GM21717 (cell line): ENCODE measurements around the gene MYMX.
"Not testable (repeated sequence)": the region's sequence is repeated elsewhere in the genome, so short reads cannot be mapped to it uniquely, and the experiment has no call there.

Source experiments
- ATAC-seq: cut with Tn5 transposase; IDR thresholded peaks from one replicate; pipeline ENCODE4 v1.9.1; 2021; ENCODE audit warnings: mild to moderate bottlenecking, moderate library complexity; ENCODE audit not compliant: unreplicated experiment

Gene MYMX

DNA sequence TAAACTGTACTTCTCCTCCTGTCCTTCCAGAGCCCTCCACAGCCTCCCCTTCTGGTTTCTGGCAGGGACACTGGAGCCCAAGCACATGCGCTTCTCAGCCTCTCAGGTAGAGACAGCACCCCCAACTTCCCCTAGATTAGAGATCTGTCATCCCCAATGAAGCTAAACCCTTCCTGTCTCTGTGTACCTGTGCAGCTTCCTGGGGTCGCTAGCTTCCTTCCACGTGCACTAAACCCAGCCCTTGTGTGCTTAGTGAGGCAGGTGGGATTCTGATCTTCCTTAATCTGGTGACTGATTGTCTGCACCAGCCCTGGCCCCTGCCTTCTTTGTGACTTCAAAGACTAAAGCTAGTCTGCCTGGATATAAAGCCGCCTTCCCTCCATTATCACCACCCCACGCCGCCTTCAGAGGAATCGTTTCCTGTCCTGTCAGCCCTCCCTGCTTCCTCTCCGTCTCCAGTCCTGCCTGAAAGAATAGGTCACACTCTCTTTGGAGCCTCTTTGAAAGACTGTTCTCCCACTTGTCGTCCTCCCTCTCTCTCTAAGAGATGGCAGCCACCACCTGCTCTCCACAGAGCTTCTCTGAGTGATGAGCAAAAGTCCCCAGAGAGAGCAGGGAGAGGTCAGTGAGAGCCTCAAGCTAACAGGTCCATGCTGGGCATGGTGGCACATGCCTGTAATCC, 30.6 kb upstream of the MYMX start:
- no peak for ATAC-seq

DNA sequence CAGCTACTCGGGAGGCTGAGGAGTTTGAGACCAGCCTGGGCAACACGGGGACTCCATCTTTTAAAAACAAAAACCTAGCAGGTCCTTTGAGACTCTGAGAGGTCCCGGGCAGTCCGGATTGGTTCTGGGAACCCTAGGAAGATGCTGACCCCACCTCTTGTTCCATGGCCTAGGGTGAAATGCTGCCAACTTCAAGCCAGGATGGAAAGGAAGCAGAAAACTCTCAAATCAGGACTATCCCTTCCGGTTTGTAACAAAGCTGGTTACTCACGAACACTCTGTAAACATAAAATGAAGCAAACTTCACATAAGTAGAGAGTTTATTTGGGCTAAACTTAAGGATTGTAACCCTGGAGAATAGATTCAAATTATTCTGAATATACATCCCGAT, 30.1 kb upstream of the MYMX start:
- no peak for ATAC-seq

DNA sequence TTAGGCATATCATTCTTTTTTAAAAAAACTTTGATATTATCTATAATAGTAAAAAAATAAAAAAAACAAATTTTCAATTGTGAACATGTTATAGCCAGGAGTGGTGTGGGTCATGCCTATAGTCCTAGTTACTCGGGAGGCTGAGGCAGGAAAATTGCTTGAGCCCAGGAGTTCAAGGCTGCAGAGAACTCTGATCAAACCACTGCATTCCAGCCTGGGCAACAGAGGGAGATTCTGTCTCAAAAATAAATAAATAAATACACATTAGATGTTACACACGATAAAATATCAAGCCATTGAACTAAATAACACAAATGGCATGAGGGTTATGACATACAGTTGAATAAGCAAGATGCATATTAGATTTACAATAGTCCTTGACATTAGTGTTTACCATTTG, 27.9 kb upstream of the MYMX start:
- no peak for ATAC-seq

DNA sequence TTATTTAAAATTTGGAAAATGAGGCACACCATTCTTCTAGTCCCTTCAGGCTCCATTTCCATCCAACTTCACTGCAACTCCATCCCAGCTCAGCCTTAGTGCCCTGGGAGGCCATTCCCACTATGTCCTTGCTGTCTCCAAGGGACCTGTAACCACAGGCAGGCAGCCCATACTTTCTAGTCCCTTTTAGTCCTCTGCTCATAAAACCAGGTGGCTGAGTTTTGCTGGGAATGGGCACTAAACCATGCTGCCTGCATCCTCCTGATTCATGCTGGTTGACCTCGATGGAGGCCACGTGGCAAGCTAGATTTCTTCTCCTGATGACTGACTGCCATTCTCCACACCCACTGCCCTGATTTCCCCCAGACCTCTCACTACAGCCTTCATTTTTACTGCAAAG, 27.5 kb upstream of the MYMX start:
- no peak for ATAC-seq

DNA sequence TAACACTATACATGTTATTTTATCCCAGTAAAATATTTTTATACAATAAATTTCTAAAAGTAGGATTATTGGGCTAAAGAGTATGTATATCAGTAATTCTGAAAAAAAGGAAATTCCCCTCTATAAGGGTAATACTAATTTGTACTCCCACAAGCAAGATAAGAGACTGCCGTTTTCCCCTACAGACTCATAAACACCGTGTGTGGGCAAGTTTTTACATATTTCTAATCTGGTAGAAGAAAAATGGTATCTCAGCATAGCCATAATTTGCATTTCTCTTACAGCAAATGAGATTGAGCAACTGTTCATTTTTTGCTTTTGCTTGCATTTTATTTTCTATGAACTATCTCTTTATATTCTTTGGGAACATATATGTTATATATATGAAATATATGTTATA, 26.0 kb upstream of the MYMX start:
- peak; percentile 83 for ATAC-seq

DNA sequence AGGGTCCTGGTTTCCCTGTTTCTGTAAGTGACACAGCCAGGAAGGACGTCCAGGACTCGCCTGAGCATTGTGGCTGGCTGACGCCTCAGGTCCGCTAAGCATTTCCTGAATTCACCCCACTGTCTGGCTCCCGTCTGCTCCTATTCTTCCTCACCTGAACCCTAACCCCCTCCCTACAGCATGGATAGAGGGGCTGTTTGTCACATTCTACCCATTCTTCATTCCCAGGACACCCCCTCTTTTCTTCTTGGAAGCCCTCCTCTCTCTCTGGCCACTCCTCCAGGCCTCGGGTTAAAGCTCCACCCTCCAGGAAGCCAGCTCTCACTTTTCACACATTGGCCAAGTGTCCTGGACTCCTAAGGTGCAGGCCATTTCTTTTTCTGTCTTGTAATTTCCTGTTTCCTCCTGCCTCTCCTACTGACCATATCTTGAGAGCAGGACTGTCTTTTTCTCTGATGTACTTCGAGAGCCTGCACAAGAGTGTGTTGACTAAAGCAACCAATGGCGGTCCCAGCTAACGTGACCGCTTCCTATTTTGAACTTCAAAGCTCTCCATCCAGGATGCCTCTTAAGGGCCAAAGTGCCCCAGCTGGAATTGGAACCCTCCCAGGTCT, 24.2 kb upstream of the MYMX start:
- no peak for ATAC-seq

DNA sequence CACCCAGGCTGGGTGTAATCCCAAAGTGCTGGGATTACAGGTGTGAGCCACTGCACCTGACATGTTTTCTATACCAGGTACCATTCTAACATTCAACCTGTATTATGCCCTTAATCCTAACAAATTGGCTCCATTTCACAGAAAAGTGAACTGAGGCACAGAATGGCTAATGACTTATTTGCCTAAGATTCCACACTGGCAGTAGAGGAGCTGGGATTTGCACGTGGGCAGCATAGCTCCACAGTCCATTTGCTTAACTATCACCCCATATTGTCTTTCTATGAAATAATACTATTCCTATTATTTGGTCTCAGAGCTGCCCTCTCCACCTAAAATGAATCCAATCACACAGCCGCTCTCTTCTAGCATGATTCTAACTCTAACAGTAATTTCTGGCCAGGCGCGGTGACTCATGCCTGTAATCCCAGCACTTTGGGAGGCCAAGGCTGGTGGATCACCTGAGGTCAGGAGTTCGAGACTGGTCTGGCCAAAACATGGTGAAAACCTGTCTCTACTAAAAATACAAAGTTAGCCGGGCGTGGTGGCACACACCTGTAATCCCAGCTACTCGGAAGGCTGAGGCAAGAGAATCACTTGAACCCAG, 23.3 kb upstream of the MYMX start:
- no peak for ATAC-seq

DNA sequence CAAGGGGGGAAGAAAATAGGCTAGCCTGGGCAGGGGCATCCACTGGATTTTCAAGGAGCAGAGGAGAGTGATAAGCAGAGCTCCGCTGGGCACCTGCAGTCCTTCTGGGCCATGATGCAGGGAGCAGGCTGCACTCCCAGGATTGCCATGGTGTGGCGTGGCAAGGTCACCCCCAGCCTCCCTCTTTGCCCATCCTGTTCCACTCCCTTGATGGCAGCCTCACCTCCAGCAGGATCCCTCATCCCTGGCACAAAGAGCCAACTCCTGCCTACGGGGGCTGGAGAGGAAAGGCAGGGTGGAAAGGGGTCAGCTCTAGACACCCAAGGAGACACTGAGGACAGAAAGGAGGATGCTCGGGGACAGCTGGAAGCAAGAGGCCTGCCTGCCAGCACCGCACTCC, 22.4 kb upstream of the MYMX start:
- no peak for ATAC-seq

DNA sequence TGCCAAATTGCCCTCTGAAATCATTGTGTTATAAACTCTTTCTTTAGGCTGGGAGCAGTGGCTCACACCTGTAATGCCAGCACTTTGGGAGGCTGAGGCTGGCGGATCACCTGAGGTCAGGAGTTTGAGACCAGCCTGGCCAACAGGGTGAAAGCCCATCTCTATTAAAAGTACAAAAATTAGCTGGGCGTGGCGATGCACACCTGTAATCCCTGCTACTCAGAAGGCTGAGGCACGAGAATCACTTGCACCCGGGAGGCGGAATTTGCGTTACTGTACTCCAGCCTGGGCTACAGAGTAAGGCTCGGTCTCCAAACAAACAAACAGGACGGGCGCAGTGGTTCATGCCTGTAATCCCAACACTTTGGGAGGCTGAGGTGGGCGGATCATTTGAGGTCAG, 20.4 kb upstream of the MYMX start:
- ATAC-seq: not testable (repeated sequence)

DNA sequence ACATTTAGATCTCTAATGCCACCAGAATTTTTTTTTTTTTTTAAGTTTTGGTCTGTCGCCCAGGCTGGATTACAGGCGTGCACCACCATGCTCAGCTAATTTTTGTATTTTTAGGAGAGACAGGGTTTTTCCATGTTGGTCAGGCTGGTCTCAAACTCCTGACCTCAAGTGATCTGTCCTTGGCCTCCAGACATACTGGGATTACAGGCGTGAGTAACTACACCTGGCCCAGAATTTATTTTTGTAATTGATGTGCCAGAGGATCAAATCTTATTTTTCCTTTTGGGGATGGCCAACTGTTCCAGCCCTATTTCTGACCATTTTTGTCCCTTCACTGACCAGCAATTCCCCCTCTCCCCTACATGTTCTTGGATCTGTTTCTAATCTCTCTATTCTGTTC, 18.0 kb upstream of the MYMX start:
- ATAC-seq: no peak

DNA sequence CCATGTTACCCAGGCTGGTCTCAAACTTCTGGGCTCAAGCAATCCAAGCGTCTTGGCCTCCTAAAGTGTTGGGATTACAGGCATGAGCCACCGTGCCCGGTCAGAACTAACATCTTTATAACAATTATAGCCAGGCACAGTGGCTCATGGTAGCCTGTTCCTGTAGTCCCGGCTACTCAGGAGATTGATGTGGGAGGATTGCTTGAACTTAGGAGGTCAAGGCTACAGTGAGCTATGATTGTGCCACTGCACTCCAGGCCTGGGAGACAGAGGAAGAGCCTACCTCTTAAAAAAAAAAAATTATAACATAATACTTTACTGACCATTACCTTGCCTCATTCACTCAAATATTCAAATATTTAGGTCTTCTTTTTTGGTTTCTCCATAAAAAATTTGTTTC, 16.8 kb upstream of the MYMX start:
- no peak for ATAC-seq

DNA sequence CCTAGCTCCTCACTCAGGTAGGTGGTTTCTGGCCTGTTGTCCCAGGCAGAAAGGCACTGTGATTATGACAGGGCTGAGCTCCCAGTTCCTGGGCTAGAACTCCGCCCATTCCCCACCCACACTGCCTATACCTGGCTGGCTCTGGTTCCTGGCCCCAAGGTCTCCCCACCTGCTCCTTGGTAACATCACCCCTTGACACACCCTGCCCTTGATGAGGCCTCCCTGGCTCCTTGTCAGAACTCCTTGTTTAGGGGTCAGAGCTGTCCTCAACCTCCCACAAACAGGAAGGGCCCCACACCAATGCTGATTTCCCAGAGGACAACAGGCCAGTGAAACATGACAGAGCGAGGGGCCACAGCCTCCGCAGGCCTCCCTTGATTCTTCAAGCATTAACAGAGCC, 15.5 kb upstream of the MYMX start:
- ATAC-seq: no peak

DNA sequence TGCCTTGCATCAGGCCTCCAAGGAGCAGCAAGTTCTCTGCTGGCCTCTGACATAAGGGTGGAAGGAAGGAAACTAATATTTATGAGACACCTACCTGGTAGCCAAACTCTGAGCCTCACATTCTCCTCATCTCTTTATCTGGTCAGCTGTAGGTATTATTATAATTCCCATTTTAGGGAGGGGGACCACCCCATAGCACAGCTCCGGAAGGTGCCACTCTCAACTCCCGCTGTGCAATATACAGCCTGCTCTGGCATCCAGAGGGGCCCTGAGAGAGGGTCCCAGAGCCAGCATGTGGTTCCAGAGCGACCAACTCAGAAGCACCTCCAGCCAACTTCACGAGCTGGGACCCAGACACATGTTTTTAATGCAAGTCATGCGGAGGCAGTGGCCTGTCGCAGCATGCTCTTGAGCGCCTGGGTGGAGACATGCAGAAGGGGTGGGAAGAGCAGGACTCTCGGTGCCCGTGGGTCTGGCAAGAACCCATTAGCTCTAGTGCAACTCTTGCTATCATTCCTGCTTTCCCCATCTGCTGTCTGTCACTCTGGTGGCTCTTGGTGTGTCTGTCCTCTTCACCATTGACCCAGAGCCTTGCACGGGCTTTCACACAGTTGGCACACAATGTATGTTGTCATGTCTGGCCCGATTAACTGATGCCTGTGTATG, 15.0 kb upstream of the MYMX start:
- ATAC-seq: no peak

DNA sequence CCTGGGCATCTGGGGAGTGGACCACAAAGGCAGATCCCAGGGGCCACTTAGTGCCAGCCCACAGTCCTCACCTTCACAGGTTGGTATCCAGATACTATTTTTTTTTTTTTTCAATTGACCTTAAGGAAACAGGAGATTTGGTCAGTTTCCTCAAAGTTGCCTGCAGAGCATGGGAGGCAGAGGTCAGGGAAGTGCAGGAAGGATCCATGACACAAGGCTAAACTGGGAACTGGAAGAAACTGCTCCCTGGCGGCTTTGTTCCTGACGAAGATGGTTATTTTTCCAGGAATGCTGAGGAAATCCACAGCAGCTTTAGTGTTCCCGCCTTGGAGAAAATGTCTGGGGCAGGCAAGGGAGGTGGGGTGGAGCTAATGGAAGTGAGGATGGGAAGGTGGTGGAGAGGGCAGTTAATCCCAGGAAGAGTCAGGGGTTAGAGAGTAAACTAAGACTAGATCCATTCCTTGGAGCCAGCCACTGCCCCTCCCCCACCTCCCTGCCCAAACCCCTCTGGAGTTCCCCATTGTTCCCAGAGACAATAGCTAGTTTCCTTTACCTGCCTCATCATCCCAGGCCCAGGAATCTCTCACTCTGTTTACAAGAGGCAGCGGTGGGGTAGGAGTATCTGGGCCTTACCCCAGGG, 14.3 kb upstream of the MYMX start:
- no peak for ATAC-seq

DNA sequence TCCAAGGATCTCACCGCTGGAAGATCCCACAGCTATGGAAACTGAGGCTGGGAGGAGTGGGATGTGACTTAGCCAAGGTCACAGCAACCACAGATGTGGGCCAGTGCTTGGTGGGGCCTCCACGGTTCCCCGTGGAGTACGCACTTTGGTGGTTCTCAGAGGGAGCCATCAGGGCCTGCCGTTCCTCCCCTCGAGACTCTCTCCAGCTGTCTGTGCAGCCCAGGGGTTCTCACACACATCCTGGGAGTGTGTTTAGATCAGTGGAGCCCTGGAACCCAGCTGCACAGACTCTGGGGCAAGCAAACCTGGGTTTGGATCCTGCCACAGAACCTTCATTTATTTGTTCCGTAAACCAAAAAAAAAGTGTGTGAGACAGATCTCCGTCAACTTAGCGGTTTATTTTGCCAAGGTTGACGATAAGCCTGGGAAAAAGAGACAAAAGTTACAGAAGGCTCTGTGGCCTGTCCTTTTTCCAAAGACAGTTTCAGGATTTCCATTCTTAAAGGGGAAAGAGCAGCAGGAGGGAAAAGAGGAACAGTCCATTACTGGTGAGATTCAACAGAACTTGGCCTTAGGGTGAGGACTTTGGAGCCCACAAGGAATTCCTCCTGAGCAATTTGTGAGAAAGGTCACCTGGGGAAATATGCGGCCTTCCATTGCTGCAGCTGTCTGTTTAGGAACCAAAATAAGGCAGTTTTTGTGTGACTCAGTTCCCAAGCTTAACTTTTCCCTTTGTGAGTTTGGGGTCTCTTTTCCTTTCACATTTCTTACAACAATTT, 13.6 kb upstream of the MYMX start:
- no peak for ATAC-seq

DNA sequence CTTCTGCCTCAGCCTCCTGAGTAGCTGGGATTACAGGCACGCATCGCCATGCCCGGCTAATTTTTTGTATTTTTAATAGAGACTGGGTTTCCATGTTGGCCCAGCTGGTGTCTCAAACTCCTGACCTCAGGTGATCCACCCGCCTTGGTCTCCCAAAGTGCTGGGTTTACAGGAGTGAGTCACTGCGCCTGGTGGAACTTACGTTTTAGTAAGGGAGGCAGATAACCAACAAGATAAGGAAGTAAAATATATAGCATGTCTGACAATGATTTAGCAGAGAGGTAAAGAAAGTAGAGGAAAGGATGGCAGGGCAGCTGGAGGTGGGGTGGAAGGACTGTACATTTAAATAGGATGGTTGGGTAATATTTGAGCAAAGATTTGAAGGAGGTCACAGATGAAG, 12.8 kb upstream of the MYMX start:
- no peak for ATAC-seq

DNA sequence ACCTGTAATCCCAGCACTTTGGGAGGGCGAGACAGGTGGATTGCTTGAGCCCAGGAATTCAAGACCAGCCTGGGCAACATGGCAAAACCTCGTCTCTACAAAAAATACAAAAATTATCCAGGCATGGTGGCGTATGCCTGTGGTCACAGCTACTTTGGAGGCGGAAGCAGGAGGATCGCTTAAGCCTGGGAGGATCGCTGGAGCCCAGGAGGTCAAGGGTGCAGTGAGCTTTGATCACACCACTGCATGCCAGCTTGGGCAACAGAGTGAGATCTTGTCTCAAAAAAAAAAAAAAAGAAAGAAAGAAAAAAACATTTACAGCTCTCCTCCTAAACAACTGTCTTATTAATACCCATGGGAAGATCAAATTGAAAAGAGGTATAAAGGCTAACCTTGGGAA, 8.8 kb upstream of the MYMX start:
- no peak for ATAC-seq

DNA sequence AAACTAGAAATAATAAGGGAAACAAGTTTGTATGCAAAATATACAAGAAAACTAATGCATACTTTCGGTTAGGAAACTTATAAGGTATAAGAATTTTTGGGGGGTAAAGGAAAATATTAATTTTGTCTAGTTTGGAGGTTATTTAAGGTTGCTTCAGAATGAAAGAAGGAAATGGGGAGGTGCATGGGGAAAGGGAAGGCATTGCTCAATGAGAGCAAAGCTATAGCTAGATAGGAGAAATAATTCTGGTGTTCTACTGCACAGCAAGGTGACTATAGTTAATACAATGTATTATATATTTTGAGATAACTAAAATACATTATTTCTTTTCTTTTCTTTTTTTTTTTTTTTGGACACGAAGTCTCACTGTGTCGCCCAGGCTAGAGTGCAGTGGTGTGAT, 5.4 kb upstream of the MYMX start:
- no peak for ATAC-seq

DNA sequence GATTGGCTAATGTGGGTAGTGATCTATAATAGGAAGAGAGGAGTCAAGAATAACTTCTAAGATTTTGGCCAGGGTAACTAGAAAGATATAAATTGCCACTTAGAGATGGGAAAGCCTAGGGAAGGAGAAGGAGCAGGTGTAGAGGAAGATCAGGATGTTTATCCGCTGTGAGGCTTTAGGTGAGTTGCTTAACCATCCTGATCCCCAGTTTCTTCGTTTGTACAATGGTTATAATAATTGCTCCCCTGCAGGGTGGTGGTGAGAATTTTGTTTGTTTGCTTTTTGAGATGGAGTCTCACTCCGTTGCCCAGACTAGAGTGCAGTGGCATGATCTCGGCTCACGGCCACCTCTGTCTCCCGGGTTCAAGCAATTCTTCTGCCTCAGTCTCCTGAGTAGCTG, 2.4 kb upstream of the MYMX start:
- ATAC-seq: no peak

DNA sequence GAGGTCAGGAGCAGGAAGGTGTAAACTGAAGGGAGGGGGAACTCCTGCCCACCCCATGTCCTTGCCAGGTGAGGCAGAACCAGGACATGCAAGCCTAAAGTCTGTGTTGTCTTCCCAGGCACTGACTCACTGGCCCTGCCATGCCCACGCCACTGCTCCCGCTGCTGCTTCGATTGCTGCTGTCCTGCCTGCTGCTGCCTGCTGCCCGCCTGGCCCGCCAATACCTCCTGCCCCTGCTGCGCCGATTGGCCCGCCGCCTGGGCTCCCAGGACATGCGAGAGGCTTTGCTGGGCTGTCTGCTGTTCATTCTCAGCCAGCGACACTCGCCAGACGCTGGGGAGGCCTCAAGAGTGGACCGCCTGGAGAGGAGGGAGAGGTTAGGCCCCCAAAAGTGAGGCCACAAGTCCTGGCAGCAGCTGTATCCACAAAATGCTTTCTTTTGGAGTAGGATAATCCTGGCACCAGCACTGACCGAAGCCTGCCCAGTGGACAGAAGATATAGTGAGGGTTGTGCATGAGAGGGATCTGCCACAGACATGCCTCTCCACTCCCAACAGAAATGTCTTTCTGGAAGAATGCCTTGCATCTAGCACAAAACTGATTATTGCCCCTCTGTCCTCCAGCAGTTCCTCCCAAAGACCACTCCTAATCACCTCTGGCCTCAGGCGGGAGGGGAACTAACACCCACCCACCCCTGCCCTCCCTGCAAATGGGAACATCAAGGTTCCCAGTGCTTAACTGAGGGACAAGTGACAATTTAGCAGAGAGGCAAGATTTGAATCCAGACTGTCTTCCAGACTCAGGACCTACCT, 812 bp downstream of the MYMX start:
- ATAC-seq: no peak
